NCI-H2196 treated with DMSO at 0.1 percent for 48 hours (cell line): ENCODE data around the gene CCDC182.
A peak's percentile ranks its signal among the peaks of the same experiment; 100 is the strongest.

Experiments
- DNase-seq: peaks from one replicate; lab custom pipeline; 2025; ENCODE audit not compliant: unreplicated experiment; lab: John Stamatoyannopoulos, UW

Gene CCDC182

GRCh38 chr17:57730026-57730701 is 14.9 kb downstream of the CCDC182 start:
- DNase-seq = no peak

- no peak for DNase-seq
Measured at GRCh38 chr17:57727630-57728175, 17.4 kb downstream of the CCDC182 start.

- no peak for DNase-seq
Measured at GRCh38 chr17:57726838-57727237, 18.3 kb downstream of the CCDC182 start.

GRCh38 chr17:57726213-57726790 is 18.8 kb downstream of the CCDC182 start:
- no peak for DNase-seq

GRCh38 chr17:57724729-57725125 is 20.4 kb downstream of the CCDC182 start:
- no peak for DNase-seq

GRCh38 chr17:57724026-57724728 is 20.9 kb downstream of the CCDC182 start:
- no peak for DNase-seq

- DNase-seq = no peak
Measured at GRCh38 chr17:57723427-57724025, 21.6 kb downstream of the CCDC182 start.

GRCh38 chr17:57722704-57723043 is 22.4 kb downstream of the CCDC182 start:
- no peak for DNase-seq

- DNase-seq = no peak
Measured at GRCh38 chr17:57721967-57722703, 23.0 kb downstream of the CCDC182 start.

- DNase-seq = no peak
Measured at GRCh38 chr17:57720386-57721035, 24.6 kb downstream of the CCDC182 start.

- DNase-seq = no peak
Measured at GRCh38 chr17:57718878-57719277, 26.2 kb downstream of the CCDC182 start.

GRCh38 chr17:57715981-57716380 is 29.1 kb downstream of the CCDC182 start:
- no peak for DNase-seq

- DNase-seq = peak; percentile 79
Measured at GRCh38 chr17:57714665-57715180, 30.4 kb downstream of the CCDC182 start.

GRCh38 chr17:57713140-57713539 is 32.0 kb downstream of the CCDC182 start:
- DNase-seq = no peak

- DNase-seq = peak; percentile 43
Measured at GRCh38 chr17:57708410-57708809, 36.7 kb downstream of the CCDC182 start.

- peak; percentile 87 for DNase-seq
Measured at GRCh38 chr17:57707892-57708291, 37.2 kb downstream of the CCDC182 start.

GRCh38 chr17:57706761-57707160 is 38.3 kb downstream of the CCDC182 start:
- DNase-seq = no peak

GRCh38 chr17:57705921-57706695 is 39.0 kb downstream of the CCDC182 start:
- DNase-seq = no peak

GRCh38 chr17:57704448-57704847 is 40.7 kb downstream of the CCDC182 start:
- no peak for DNase-seq

- no peak for DNase-seq
Measured at GRCh38 chr17:57703273-57703672, 41.8 kb downstream of the CCDC182 start.
